T-helper 2 cell treated with Interferon-gamma antibody and Interleukin-4, amounts not matched to agents 100 ng/mL and 5 ng/mL, for 36 hours (primary cell): ENCODE results near the gene ADRA2A. TPM values are rescaled to one million over a fixed set of nuclear protein-coding genes. Genes with fewer than 3 reads are reported as not detected.

ENCODE experiments used
- intact Hi-C: fragments of 100-400 bp; cut with micrococcal nuclease; formaldehyde crosslinking; loops from one replicate; pipeline ENCODE4 v1.15.1; 2023
- total RNA-seq: library from RNA; stranded (reverse); gene quantifications from 2 replicates; pipeline ENCODE4 v1.2.3, GENCODE V29; 2022

The ADRA2A gene
- total RNA-seq, 1 donor from 2014 or later: not detected

GRCh38 chr10:111129363-111129762, 52.5 kb downstream of the ADRA2A start:
- intact Hi-C loops: no loop called here

GRCh38 chr10:111130471-111130870, 53.6 kb downstream of the ADRA2A start:
- intact Hi-C loops: no loop called here

Other genes with a start within 250 kb of the ADRA2A start
- gene PDCD4, start 205.1 kb upstream of the ADRA2A start, total RNA-seq: 49.4 and 51.4 TPM in 2 replicates
- 19.3 and 20.3 TPM in 2 replicates for gene BBIP1, start 157.8 kb upstream of the ADRA2A start, total RNA-seq
- 42.9 and 43.9 TPM in 2 replicates for gene SHOC2, start 157.4 kb upstream of the ADRA2A start, total RNA-seq